Activated naive CD4-positive, alpha-beta T cell treated with anti-CD3 and anti-CD28 coated beads, Interleukin-2, amount 50 U/mL, for 24 hours (primary cell): Measurements from ENCODE around the gene SLC29A4.
A peak's percentile ranks its signal among the peaks of the same experiment; 100 is the strongest.
"Not testable (repeated sequence)": the region's sequence is repeated elsewhere in the genome, so short reads cannot be mapped to it uniquely, and the experiment has no call there.

Experiments used
- H3K27ac Mint-ChIP-seq: one replicate; pipeline ENCODE4 v1.8.0; 2021; ENCODE audit warnings: mild to moderate bottlenecking, mixed read lengths
- H3K27me3 Mint-ChIP-seq: one replicate; pipeline ENCODE4 v1.8.0; 2021; ENCODE audit warnings: mixed read lengths
- H3K36me3 Mint-ChIP-seq: one replicate; pipeline ENCODE4 v1.8.0; 2021; ENCODE audit warnings: mixed read lengths
- H3K4me1 Mint-ChIP-seq: one replicate; pipeline ENCODE4 v1.8.0; 2021; ENCODE audit warnings: mixed read lengths
- H3K4me3 Mint-ChIP-seq: one replicate; pipeline ENCODE4 v1.8.0; 2021; ENCODE audit warnings: mild to moderate bottlenecking, mixed read lengths
- H3K9me3 Mint-ChIP-seq: one replicate; pipeline ENCODE4 v1.8.0; 2021; ENCODE audit warnings: mixed read lengths

SLC29A4 gene

GRCh38 chr7:5305050-5305449 lies 22.3 kb downstream of the SLC29A4 start:
- H3K36me3 Mint-ChIP-seq, H3K4me3 Mint-ChIP-seq, H3K9me3 Mint-ChIP-seq, H3K27me3 Mint-ChIP-seq, H3K4me1 Mint-ChIP-seq, H3K27ac Mint-ChIP-seq: not testable (repeated sequence)

GRCh38 chr7:5307221-5308142 lies 24.7 kb downstream of the SLC29A4 start:
- H3K27ac Mint-ChIP-seq, H3K4me3 Mint-ChIP-seq, H3K4me1 Mint-ChIP-seq, H3K27me3 Mint-ChIP-seq, H3K9me3 Mint-ChIP-seq, H3K36me3 Mint-ChIP-seq: not testable (repeated sequence)

- Mint-ChIP-seq H3K9me3 (no peaks in the 10 kb centered on the region), H3K4me3 (no peak overlapping the region), H3K4me1 (no peaks in the 10 kb centered on the region), H3K27me3 (no peaks in the 10 kb centered on the region), H3K36me3 (peaks cover 5% of the 10 kb centered on the region), H3K27ac (no peak overlapping the region)
These were observed 26.4 kb downstream of the SLC29A4 start for GRCh38 chr7:5309146-5309545.

- Mint-ChIP-seq H3K27me3 (no peaks in the 10 kb centered on the region), H3K4me1 (no peaks in the 10 kb centered on the region), H3K4me3 (no peak overlapping the region), H3K9me3 (no peaks in the 10 kb centered on the region), H3K36me3 (peaks cover 8% of the 10 kb centered on the region), H3K27ac (no peak overlapping the region)
These were observed 28.2 kb downstream of the SLC29A4 start for GRCh38 chr7:5310822-5311405.

- H3K4me1 Mint-ChIP-seq, H3K36me3 Mint-ChIP-seq, H3K27ac Mint-ChIP-seq, H3K4me3 Mint-ChIP-seq, H3K9me3 Mint-ChIP-seq, H3K27me3 Mint-ChIP-seq: not testable (repeated sequence)
These were observed 29.7 kb downstream of the SLC29A4 start for GRCh38 chr7:5312276-5313070.

- not testable (repeated sequence) for H3K4me3 Mint-ChIP-seq, H3K4me1 Mint-ChIP-seq, H3K27me3 Mint-ChIP-seq, H3K27ac Mint-ChIP-seq, H3K9me3 Mint-ChIP-seq
- peaks cover 12% of the 10 kb centered on the region for H3K36me3 Mint-ChIP-seq
These were observed 30.5 kb downstream of the SLC29A4 start for GRCh38 chr7:5313076-5313885.

GRCh38 chr7:5314864-5315263 lies 32.1 kb downstream of the SLC29A4 start:
- no peaks in the 10 kb centered on the region for H3K9me3 Mint-ChIP-seq
- H3K4me1 Mint-ChIP-seq = no peaks in the 10 kb centered on the region
- H3K27ac Mint-ChIP-seq = no peak overlapping the region
- peaks cover 24% of the 10 kb centered on the region for H3K36me3 Mint-ChIP-seq
- no peak overlapping the region for H3K4me3 Mint-ChIP-seq
- no peaks in the 10 kb centered on the region for H3K27me3 Mint-ChIP-seq

GRCh38 chr7:5315761-5316160 lies 33.0 kb downstream of the SLC29A4 start:
- Mint-ChIP-seq H3K9me3 (no peaks in the 10 kb centered on the region), H3K4me3 (no peak overlapping the region), H3K27me3 (no peaks in the 10 kb centered on the region), H3K4me1 (no peaks in the 10 kb centered on the region), H3K36me3 (peaks cover 30% of the 10 kb centered on the region), H3K27ac (no peak overlapping the region)

GRCh38 chr7:5318613-5319012 lies 35.9 kb downstream of the SLC29A4 start:
- peaks cover 32% of the 10 kb centered on the region for H3K36me3 Mint-ChIP-seq
- not testable (repeated sequence) for H3K9me3 Mint-ChIP-seq, H3K4me3 Mint-ChIP-seq, H3K4me1 Mint-ChIP-seq, H3K27ac Mint-ChIP-seq, H3K27me3 Mint-ChIP-seq

GRCh38 chr7:5320391-5320790 lies 37.6 kb downstream of the SLC29A4 start:
- Mint-ChIP-seq H3K27me3 (no peaks in the 10 kb centered on the region), H3K36me3 (peaks cover 35% of the 10 kb centered on the region), H3K9me3 (no peaks in the 10 kb centered on the region), H3K27ac (no peak overlapping the region), H3K4me1 (no peaks in the 10 kb centered on the region), H3K4me3 (no peak overlapping the region)

- Mint-ChIP-seq H3K4me3 (no peak overlapping the region), H3K27me3 (no peaks in the 10 kb centered on the region), H3K27ac (no peak overlapping the region), H3K9me3 (no peaks in the 10 kb centered on the region), H3K4me1 (no peaks in the 10 kb centered on the region), H3K36me3 (peaks cover 33% of the 10 kb centered on the region)
These were observed 38.2 kb downstream of the SLC29A4 start for GRCh38 chr7:5320802-5321396.

- Mint-ChIP-seq H3K4me3 (no peak overlapping the region), H3K4me1 (peaks cover 4% of the 10 kb centered on the region), H3K36me3 (peaks cover 37% of the 10 kb centered on the region)
These were observed 40.1 kb downstream of the SLC29A4 start for GRCh38 chr7:5322621-5323410.

GRCh38 chr7:5323800-5324781 lies 41.3 kb downstream of the SLC29A4 start:
- H3K4me1 Mint-ChIP-seq = not testable (repeated sequence)

More at GRCh38 chr7:5322621-5323410, 40.1 kb downstream of the SLC29A4 start:
- H3K27me3 Mint-ChIP-seq = no peaks in the 10 kb centered on the region
- H3K9me3 Mint-ChIP-seq = no peaks in the 10 kb centered on the region
- H3K27ac Mint-ChIP-seq = peak overlapping the region; percentile 30

More at GRCh38 chr7:5323800-5324781, 41.3 kb downstream of the SLC29A4 start:
- H3K27ac Mint-ChIP-seq, H3K4me3 Mint-ChIP-seq, H3K27me3 Mint-ChIP-seq, H3K9me3 Mint-ChIP-seq: not testable (repeated sequence)
- H3K36me3 Mint-ChIP-seq = peaks cover 27% of the 10 kb centered on the region
